HFF-Myc (cell line): ENCODE results near the gene LPXN.

Experiments
- DNase-seq: peaks from one replicate; pipeline ENCODE4 v3.0.0-alpha.2; 2011; ENCODE audit warnings: low read depth; ENCODE audit errors: extremely low read depth
- H3K4me3 ChIP-seq: replicated peaks from 2 replicates; pipeline ENCODE4 v1.5.1; 2011; ENCODE audit warnings: low read depth, mild to moderate bottlenecking, control low read depth, low read length
- TF ChIP-seq, protein P1 (sequence below): IDR thresholded peaks from 2 replicates; pipeline ENCODE4 v1.5.1; 2012; ENCODE audit warnings: mild to moderate bottlenecking, low read depth, low read length, control low read depth; ENCODE audit errors: missing control alignments

Gene LPXN

DNA sequence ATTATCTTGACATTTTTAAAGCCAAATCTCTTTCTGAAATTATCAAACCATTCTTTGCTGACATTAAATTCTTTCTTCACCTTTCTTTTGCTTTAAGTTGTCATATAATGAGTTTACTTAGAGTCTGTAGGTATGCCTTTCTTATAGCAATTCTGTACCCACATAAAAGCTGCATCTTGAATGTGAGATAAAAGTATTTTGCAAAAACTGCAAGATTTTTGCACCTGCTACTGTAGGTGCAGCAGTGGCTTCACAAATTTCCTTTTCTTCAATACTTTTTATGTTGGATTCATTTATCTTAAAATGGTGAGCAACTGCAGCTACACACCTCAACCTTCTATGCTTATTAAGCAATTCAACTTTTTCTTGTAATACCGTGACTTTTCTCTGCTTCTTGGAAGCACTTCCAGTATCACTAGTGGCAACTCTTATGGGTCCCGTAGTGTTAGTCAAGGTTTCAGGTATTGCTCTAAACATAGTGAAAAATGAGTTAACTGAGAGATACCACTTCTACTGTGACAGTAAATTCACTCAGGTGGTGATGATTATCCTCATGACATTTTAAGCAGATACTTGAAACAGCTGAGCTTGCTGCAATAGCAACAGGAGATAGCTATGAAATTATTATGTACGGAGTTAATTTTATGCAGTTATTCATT is 22.0 kb upstream of the LPXN start:
- TF ChIP-seq, protein P1, sequence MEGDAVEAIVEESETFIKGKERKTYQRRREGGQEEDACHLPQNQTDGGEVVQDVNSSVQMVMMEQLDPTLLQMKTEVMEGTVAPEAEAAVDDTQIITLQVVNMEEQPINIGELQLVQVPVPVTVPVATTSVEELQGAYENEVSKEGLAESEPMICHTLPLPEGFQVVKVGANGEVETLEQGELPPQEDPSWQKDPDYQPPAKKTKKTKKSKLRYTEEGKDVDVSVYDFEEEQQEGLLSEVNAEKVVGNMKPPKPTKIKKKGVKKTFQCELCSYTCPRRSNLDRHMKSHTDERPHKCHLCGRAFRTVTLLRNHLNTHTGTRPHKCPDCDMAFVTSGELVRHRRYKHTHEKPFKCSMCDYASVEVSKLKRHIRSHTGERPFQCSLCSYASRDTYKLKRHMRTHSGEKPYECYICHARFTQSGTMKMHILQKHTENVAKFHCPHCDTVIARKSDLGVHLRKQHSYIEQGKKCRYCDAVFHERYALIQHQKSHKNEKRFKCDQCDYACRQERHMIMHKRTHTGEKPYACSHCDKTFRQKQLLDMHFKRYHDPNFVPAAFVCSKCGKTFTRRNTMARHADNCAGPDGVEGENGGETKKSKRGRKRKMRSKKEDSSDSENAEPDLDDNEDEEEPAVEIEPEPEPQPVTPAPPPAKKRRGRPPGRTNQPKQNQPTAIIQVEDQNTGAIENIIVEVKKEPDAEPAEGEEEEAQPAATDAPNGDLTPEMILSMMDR = no peak
- DNase-seq = no peak
- no peak overlapping the region for H3K4me3 ChIP-seq

DNA sequence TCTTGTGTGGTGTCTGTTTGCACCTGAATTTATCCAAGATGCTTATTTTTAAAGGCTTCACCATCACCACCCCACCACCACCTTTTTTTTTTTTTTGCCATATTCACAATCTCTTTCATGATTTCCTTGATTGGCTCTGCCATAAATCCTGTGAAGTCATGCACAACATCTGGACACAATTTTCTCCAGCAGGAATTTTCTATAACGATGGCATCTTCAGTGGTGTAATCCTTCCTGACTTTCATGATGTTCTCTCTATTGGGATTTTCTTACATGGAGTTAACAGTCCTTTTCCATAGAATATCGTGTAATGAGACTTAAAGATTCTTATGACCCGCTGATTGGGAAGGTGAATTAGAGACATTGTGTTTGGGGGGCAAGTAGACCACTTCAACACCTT is 21.0 kb upstream of the LPXN start:
- DNase-seq = no peak
- TF ChIP-seq, protein P1 = no peak
- no peak overlapping the region for H3K4me3 ChIP-seq

DNA sequence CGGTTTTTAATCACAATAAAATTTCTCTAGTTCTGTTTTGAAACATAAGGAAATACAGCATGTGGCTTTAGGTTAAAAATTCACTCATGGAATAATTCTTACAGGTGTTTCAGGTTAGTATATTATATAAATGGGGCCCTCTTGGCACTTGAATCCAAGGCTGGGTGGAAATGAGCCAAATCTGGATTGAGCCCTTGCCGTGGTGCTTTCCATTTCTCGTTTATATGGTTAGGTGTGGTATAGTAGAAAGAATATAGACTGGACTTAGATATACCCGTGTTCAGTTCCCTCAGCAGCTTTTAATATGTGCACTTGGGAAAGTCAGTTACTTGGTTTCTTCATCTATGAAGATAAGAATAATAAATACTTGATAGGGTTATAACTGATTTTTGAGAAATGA is 19.2 kb upstream of the LPXN start:
- H3K4me3 ChIP-seq = no peak overlapping the region
- TF ChIP-seq, protein P1 = no peak
- DNase-seq = no peak

DNA sequence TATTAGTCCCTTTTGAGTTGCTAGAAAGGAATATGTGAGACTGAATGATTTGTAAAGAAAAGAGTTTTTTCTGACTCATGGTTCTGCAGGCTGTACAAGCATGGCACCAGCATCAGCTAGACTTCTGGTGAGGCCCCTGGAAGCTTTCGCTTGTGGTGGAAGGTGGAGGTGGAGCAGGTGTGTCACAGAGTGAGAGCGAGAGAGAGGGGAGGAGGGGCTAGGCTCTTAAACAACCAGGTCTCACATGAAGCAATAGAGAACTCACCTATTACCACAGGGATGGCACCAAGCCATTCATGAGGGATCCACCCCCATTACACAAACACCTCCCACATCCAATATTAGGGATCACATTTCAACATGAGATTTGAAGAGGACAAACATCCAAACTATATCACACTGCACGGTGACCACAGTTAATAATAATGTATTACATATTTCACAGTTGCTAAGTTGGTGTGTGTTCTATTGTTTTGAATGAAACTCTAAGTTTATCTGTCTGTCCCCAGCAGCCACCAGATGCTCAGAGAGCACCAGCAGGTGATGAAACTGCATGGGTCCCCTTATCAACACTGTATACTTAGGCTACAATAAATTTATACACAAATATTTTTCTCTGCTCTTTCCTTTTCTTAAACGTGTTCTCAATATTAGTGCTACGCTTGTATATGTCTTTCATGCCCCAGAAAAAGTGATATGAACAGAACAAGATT is 17.3 kb upstream of the LPXN start:
- H3K4me3 ChIP-seq = no peak overlapping the region
- no peak for DNase-seq
- TF ChIP-seq, protein P1 = no peak

DNA sequence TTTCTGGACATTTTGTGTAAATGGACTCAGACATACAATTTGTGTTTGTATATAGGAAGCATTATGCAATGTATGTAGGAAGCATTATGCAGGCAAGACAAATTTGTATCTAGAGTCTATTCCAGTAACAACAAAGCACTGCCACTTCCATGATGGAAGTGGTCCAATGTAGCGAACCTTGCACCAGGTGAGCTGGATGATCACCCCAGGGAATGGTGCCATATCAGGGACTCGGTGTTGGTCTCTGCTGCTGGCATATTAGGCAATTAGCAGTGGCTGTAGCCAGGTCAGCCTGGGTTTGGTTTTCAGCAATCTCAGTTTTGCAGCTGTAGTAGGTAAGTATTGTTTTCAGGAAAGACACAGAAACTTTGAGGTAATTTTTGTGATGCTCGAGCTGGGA is 16.0 kb upstream of the LPXN start:
- TF ChIP-seq, protein P1 = no peak
- DNase-seq = no peak
- no peak overlapping the region for H3K4me3 ChIP-seq

- TF ChIP-seq, protein P1 = no peak
- no peak for DNase-seq
- no peak overlapping the region for H3K4me3 ChIP-seq
Observed at GRCh38 chr11:58586998-58587397, 11.3 kb upstream of the LPXN start.

GRCh38 chr11:58582437-58582836 is 6.8 kb upstream of the LPXN start:
- TF ChIP-seq, protein P1 = no peak
- no peak overlapping the region for H3K4me3 ChIP-seq
- no peak for DNase-seq
